ENCODE data around the gene SGCG. TPM values are rescaled to one million over a fixed set of nuclear protein-coding genes. Genes with fewer than 3 reads are reported as not detected.

The SGCG gene
- total RNA-seq, 1 donor from 2014 or later, result 2.1 TPM

- H3K27me3 ChIP-seq (ENCODE audit: control insufficient read depth, insufficient read depth, low read length), result no peaks in the 10 kb centered on the region
- DNase-seq (ENCODE audit: low read depth), result no peak
- no peak overlapping the region for H3K4me3 ChIP-seq (ENCODE audit: low read depth, low read length)
- no peak for TF ChIP-seq CTCF (IDR thresholded peaks at IDR 0.05; ENCODE audit: insufficient read depth, low read length, severe bottlenecking)
- H3K36me3 ChIP-seq (ENCODE audit: control insufficient read depth, insufficient read depth, low read length), result no peaks in the 10 kb centered on the region
- FAIRE-seq, result no peak
These were observed 158.4 kb downstream of the SGCG start for GRCh38 chr13:23339225-23339624.

GRCh38 chr13:23344931-23345595 lies 164.3 kb downstream of the SGCG start:
- peaks cover 2% of the 10 kb centered on the region for H3K36me3 ChIP-seq (ENCODE audit: control insufficient read depth, insufficient read depth, low read length)
- FAIRE-seq, result no peak
- no peak overlapping the region for H3K4me3 ChIP-seq (ENCODE audit: low read depth, low read length)
- no peaks in the 10 kb centered on the region for H3K27me3 ChIP-seq (ENCODE audit: control insufficient read depth, insufficient read depth, low read length)
- no peak for DNase-seq (ENCODE audit: low read depth)
- TF ChIP-seq CTCF (IDR thresholded peaks at IDR 0.05; ENCODE audit: insufficient read depth, low read length, severe bottlenecking), result no peak

- Histone ChIP-seq H3K4me3 (ENCODE audit: low read depth, low read length) (no peak overlapping the region), H3K27me3 (ENCODE audit: control insufficient read depth, insufficient read depth, low read length) (no peaks in the 10 kb centered on the region), H3K36me3 (ENCODE audit: control insufficient read depth, insufficient read depth, low read length) (peaks cover 2% of the 10 kb centered on the region)
- no peak for FAIRE-seq
- no peak for TF ChIP-seq CTCF (IDR thresholded peaks at IDR 0.05; ENCODE audit: insufficient read depth, low read length, severe bottlenecking)
- DNase-seq (ENCODE audit: low read depth), result no peak
These were observed 166.8 kb downstream of the SGCG start for GRCh38 chr13:23347601-23348000.

GRCh38 chr13:23348262-23349127 lies 167.7 kb downstream of the SGCG start:
- DNase-seq (ENCODE audit: low read depth) (peak; percentile 10), FAIRE-seq (no peak)
- peak; percentile 3 for TF ChIP-seq CTCF (IDR thresholded peaks at IDR 0.05; ENCODE audit: insufficient read depth, low read length, severe bottlenecking)
- Histone ChIP-seq H3K36me3 (ENCODE audit: control insufficient read depth, insufficient read depth, low read length) (peaks cover 2% of the 10 kb centered on the region), H3K27me3 (ENCODE audit: control insufficient read depth, insufficient read depth, low read length) (no peaks in the 10 kb centered on the region), H3K4me3 (ENCODE audit: low read depth, low read length) (no peak overlapping the region)

- Histone ChIP-seq H3K27me3 (ENCODE audit: control insufficient read depth, insufficient read depth, low read length) (no peaks in the 10 kb centered on the region), H3K36me3 (ENCODE audit: control insufficient read depth, insufficient read depth, low read length) (peaks cover 2% of the 10 kb centered on the region), H3K4me3 (ENCODE audit: low read depth, low read length) (no peak overlapping the region)
- no peak for TF ChIP-seq CTCF (IDR thresholded peaks at IDR 0.05; ENCODE audit: insufficient read depth, low read length, severe bottlenecking)
- DNase-seq (ENCODE audit: low read depth) (no peak), FAIRE-seq (no peak)
These were observed 168.6 kb downstream of the SGCG start for GRCh38 chr13:23349161-23349897.
